Activated T-cell treated with anti-CD3 and anti-CD28 coated beads for 4 hours (primary cell): ENCODE measurements around the gene CASK.

Experiments used
- DNase-seq: peaks from one replicate; pipeline ENCODE4 v3.0.0-alpha.2; 2020

CASK gene, protein sequence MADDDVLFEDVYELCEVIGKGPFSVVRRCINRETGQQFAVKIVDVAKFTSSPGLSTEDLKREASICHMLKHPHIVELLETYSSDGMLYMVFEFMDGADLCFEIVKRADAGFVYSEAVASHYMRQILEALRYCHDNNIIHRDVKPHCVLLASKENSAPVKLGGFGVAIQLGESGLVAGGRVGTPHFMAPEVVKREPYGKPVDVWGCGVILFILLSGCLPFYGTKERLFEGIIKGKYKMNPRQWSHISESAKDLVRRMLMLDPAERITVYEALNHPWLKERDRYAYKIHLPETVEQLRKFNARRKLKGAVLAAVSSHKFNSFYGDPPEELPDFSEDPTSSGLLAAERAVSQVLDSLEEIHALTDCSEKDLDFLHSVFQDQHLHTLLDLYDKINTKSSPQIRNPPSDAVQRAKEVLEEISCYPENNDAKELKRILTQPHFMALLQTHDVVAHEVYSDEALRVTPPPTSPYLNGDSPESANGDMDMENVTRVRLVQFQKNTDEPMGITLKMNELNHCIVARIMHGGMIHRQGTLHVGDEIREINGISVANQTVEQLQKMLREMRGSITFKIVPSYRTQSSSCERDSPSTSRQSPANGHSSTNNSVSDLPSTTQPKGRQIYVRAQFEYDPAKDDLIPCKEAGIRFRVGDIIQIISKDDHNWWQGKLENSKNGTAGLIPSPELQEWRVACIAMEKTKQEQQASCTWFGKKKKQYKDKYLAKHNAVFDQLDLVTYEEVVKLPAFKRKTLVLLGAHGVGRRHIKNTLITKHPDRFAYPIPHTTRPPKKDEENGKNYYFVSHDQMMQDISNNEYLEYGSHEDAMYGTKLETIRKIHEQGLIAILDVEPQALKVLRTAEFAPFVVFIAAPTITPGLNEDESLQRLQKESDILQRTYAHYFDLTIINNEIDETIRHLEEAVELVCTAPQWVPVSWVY

DNA sequence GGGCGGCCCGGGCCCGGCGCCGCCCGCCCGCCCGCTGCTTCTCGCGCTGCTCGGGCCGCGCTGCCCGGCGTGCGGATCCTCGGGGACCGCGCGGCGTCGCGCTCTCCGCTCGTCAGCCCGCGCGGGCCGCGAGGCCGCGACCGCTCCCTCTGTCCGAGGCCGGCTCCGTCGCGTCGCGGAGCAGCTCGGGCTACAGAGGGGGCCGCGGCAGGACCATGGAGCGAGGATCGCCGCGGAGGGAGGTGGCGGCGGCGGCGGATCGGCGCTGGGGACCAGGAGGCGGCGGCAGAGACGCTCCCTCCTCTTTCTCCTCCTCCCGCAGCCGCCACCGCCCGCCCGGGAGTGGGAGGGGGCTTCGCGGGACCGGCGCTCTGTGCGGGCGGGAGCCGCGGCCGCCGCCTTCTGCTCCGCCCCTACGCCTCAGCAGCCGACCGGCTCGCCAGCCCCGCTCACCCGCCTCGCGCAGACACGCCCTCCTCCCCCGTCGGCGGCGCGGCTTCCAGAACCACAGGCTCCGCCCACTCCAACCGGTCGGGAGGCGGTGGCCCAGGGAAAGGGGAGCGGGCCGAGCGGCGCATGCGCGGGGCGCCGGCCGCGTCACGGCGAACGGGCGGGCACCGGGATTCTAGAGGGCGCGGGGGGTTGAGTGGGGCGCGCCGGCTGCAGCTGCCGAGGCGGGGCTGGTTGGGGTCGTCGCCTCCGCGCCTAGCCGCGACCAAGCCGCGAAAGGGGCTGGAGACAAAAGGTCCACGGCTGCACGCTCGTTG lies at the start of gene CASK:
Gene CASK (minus strand): TSS at position 344 of the 767 bp plus-strand sequence. CDS start 566 bp downstream, outside the sequence.
- peak; percentile 80 for DNase-seq

DNA sequence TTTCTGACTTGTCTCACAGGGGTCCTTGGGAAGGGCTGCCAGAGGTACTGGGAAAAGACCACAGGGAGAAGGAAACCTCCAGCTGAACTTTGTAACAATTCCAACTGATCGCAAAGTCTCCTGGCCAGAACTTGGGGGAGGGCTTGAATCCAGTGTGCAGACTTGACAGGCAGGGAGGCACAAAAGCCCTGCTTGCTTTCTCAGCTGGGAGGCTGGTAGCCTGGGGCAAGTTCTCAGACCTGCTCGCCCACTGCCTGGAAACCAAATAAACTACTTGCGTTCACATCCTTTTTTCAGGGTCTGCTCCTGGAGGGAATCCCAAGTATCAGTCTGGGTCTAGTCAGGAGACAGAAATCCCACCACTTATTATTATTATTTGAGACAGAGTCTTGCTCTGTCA lies 48.0 kb upstream of the CASK start:
- no peak for DNase-seq

DNA sequence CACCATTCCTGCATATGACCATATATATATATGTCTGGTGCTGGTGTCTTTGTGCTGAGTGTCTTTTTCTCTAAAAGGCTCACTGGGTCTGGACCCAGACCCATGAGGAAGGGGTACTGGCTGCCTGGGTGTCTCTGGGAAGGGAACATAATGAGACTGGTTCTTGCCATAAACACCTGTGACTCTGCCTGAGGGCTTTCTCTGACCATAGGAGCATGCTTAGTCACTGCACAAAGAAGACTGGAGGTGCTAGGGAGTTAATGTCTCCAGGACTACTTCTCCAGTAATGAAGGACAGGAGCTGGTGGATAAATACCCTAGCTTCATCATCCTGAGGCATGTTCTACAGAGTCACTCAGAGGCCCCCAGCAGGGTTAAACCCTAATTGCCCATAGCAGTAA lies 47.1 kb upstream of the CASK start:
- no peak for DNase-seq

DNA sequence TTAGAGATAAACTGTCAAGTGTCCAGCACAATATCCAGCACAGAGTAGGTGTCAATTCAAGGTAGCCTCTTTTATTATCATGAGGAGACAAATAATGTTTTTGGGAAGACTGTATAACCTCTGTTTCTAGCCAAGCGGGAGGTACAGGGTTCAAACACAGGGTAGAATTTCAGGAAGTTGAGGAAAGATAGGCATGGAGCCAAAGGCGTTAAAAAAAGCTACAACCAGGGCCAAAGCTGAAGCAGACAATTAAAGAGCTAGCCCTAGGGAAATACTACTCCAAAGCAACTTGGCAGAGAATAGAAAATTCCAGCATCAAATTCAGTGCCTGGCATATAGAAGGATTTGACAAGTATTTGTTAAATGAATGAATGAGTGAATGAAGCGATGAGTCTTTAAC lies 40.0 kb upstream of the CASK start:
- DNase-seq, result no peak

DNA sequence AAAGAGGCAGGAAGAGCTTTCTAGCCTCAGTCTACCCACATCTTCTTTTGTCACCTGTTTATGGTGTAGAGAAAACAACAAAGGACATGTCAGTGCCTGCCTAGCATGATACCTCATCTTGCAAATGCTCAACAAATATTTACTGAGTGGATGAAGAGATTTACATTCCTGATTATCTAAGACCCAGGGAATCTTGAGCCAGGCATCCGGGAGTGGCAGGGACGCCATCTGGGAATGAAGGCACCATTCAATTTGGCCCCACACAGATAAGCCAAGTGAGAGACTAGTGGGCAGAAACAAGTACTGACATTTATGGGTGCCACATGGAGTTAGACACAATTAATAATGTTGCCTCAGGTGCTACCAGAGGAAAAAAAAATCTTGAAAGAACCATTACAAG lies 36.8 kb upstream of the CASK start:
- DNase-seq, result no peak

DNA sequence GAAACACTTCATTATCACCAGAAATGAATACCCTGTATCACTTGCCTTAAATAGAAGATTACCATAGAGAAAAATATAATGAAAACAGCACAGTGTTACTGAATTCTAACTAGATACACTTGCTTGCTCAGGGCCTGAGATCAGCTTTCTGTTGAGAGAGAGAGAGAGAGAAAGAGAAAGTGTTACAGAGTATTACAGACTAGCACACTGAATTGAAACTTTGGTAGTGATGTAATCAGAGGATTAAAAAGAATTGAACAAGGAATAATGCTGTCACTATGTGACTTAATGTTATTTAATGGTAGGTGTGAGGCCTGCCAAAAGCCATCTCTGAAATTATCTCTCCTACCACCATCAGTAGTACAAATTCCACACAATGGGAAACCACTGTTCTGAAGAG lies 35.5 kb upstream of the CASK start:
- DNase-seq, result no peak

DNA sequence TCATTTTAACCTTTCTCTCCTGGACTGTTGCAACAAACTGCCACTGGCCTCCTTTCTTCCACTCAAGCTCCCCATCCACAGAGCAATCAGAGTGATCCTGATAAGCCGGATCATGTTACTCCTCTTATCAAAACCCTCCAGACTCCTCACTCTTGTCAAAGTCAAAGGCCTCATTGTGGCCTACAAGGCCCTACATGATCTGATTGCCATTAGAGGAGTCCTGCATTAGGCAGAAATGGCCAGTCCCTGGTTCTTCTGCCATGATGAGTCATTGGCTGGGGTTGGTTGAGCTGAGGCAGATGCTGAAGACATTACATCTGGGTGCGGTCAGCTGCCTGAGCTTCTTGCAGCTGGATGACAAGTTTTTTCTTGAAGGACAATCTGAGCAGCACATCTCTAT lies 32.7 kb upstream of the CASK start:
- no peak for DNase-seq

DNA sequence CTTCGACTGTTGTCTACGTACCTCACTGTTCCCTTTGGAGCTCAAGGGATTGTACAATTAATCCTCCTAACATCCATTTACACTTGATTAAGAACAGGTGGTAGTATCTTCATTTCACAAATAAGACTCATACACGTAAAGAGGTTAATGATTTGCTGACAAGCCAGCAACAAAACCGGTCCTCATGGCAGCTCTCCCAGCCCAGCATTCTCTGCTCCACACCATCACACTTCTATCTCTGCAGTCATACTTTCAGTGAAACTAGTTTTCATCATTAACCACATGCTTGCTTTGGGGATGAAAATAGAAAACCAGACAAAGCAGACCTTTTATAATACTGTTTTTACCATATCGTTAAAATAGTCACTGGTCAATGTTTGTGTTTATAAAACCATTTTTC lies 28.7 kb upstream of the CASK start:
- no peak for DNase-seq

DNA sequence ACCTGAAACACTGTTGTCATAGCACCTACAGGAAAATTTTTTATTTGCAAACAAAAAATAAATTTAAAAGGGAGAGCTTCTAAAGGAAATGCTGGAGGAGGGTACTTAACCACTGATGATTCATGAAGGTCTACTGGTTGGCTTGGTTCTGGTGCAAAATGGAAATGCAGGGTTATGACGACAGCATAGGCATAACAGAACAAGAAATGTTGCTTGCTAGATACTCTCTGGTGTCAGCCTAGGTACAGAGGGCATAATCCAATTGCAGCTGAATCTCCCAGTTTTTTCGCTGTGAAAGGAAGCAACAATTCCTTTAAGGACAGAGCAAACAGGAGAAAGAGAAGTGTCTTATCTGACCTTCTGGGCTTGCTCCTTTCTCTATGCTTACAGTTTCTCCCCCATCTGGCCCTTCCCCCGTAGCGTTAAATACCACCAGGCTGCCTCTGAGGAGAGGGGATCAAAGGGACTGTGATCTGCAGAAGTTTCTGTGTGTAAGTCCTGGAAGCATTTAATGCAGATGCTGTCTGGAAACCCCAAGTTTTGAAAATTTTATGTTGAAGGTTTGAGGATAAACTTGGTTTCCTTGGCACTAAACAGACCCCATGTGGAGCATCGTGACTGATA lies 23.7 kb upstream of the CASK start:
- DNase-seq, result no peak

DNA sequence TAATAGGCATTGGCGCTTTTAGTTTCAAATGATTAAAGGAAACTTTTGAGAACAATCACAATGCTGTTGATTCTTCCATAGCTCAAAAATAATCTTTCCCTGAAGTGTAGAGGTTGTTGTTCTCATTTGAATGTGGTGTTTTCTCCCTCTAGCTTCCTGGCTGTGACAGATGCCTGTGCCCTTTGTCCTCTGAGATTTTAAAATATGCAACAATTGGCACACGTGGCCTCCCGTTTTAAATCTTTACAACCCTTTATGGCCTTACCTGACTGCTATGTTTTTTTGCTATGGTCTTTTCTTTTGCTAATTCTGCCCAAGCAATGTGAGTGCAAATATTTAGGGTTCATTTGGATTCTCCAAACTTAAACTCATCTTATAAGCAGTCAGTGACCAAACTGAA lies 22.9 kb upstream of the CASK start:
- no peak for DNase-seq

DNA sequence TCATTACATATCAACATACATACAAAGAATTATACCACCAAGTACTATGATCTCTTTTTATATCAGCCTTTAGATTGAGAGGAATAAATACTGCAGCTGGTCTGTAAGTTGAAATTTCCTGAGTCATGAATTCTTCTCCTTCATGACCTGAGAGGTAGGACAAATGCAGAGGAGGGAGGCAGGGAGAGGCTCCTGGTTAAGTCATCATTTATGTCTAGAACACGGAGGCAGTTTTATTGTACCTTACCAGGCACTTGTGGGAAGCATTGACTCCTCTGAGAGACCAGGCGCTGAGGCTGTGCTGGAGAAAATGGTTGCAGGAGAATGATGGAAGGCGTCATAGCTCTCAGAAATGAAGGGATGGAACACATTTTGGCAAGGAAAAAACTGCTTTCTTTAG lies 12.5 kb upstream of the CASK start:
- DNase-seq, result no peak

DNA sequence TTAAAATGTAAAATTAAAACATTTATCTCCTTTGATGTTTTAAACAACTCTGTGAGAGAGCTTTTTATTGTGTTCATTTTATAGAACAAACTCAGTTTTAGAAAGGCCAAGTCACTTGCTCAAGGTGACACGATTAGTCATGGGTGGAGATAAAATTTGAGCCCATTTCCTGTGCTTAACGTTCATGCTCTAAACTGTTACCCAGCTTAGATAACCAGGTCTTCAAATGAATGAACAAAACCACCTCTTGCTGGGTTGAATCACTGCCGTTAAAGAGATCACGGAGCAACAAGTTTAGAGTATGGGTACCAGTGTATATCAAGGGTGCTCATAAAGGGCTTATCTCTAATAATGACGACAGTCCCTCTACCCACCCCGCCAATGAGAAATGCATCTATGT lies 10.2 kb upstream of the CASK start:
- DNase-seq, result no peak

DNA sequence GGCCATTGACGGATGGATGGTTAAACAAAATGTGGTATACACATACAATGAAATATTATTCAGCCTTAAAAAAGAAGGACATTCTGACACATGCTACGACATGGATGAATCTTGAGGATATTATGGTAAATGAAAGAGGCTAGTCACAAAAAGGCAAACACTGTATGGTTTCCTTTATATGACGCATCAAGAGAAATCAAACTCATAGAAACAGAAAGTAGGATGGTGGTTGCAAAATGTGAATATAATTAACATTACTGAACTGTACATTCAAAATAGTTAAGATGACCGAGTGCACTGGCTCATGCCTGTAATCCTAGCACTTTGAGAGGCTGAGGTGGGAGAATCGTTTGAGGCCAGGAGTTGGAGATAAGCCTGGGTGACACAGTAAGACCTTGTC lies 9.5 kb upstream of the CASK start:
- DNase-seq, result no peak

DNA sequence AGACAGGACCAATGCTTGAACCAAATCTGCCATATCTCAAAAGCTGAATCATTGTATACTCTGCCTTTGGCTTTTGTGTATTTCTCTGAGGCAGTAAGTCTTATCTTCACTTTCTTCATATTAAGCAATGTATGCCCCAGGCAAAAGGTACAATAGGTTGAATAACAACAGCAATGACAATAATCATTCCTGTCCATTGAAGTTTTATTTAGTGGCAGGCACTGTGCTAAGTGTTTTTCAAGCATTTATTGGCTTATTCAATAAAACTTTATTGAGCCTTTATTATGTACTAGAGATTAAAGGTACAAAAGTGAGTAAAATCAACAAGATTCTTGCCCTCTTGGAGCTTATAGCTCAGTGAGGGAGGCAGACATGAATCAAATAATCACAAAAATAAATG lies 8.2 kb upstream of the CASK start:
- DNase-seq, result no peak

DNA sequence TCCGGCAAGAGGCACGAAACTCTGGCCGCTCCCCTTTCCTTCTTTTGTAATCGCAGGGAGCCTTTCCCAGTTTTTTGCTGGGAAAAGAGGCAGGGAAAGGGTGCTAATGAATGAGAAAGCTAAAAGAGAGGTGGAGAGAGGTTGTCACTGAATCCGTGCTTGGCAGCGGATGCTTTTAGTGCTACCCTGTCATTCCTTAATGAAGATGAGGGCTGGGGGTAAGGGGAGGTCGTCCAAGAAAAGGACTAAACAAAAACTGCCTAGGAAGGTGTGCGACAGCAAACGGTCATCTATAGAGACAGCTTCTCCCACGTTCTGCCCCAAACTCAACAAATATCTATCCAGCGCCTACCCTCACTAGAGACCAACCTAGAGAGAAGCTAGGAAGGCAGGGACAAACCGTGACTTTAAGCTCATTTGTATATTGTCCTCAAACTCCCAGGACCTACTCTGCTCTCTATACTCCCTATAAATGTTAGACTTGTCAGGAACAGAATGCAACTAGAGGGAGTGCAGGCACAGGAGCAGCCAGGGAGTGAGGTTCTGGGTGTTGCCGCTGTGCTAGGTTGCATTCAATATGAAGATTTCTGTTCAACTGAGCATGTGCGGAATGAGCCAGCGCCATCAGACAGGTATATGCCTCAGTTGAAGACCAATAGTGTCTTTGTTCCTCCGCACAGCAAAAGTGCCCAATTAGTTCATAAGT lies 777 bp upstream of the CASK start:
- DNase-seq, result no peak

DNA sequence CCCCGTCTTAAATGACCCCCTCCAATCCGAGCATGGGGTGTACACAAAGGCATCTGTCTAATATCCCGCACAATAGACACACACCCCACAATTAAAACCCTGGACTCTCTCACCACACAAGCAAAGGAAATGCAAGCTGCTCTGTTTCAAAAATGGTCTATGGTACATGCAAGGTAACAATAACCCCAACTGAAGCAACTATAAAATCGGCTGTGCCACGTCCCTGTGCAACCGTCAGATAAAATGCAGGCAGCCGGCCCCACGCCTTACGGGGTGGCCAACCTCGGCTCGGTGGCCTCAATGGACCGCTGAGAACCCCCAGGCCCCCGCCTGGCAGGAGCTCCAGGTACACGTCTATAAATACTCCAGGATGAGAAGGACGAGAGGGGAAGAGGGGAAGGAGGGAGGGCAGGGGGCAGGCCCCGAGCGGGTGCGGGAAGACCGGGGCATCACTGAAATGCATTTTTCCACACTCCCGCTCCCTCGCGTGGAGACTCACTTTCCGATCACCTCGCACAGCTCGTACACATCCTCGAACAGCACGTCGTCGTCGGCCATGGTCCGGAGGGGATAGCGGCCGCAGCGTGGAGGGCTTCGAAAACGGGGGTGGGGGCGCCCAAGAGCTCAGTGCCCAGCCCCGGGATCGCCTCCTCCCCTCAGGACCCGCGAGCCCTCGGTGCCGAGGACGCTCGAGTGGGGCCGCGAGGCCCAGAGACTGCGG lies 763 bp downstream of the CASK start:
- DNase-seq, result no peak

DNA sequence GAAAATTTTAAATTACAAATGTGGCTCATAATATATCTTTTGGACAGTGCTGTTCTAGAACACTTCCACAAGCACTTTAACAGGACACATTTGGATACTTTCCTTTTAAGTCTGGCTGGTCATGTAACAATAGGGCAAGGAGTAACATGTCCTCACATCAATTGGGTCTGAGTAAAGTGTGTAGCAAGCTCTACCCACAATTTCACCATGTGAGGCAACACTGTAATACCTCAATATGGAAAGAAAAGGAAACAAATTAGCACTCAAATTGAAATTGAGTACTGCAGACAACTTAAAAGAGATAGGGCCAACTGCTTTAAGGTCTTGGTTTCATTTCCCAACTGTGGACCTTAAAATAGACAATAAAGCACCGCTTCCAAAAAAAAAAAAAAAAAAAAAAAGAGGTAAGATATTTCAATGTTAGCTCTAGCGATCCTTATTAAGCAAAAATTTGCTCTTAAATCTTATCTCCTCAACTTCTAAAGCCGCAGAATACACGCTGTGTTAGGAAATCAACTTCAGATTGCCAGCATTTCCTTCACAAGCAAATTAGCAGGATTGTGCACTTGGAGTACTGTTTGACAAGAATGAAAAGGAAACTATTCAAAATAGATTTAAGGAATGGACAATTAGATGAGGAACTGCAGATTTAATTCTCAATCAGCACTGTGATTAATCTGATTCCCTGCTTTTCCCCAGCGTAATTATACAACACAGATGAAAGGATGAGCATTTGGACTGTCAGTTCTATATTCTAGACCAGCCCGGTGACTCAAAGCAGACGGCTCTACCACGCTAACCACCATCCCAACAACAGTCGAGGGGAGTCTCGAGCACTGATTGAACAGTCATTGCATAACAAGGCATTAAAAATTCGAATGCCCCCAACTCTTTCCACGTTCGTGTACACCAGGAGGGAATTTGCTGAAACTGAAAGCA lies 1.6 kb downstream of the CASK start:
- no peak for DNase-seq

DNA sequence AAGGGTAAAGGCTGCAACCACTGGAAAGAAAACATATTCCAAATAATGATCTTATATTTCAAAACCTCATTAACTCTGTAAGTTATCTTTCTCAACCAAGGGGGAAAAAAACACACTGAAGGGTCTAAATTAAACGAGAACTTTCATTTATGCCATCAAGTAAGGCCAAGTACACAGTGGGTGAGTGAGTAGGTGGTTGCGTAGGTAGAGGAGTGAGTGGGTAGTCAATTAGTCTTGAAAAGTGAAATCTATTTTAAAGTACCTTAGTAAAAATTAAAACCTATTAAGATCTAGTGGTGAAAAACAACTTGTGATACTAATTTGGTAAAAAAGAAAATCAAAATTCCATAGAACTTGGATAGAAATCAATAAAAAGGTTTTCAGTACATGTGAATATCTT lies 3.5 kb downstream of the CASK start:
- no peak for DNase-seq

DNA sequence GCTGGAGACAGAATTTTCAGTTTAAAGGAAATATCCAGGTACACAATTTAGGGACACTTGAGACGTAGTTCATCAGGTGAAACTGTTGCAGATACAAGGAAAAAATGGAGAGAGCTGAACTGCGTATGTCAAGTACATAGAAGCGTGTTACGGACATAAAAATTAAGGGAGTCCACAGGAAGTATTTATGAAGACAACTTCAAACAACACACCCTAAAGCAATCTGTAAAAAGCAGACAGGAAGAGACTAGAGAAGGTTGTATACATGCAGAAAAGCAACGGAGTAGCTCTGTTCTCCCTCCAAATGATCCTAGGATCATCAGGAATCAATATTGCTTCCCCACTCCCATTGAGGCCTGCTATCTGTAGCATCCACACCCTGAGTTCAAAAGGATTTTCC lies 5.8 kb downstream of the CASK start:
- no peak for DNase-seq

DNA sequence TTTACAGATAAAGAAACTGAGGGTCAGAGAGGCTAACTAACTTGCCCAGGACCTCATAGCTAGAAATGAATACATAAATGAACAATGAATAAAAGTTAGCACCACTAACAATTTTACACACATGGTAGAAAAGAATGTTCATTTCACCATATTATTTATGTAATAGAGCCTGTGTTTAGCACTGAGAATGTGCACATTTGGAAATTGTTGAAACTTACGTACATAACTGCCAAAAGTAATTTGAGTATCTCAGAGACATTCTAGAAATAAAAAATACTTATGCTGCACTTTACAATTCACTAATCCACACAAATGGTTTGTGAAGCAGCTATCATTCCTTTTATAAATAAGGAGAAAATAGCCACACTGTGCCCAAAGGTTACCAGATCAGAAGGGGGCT lies 9.9 kb downstream of the CASK start:
- DNase-seq, result no peak
